ENCODE measurements around the gene CDH26.

GRCh38 chr20:59966428-59966827 is 8.2 kb downstream of the CDH26 start:
- TF ChIP-seq ZBTB21 (CRISPR knock-in tag; IDR thresholded peaks at IDR 0.05) (no peak), SMAD3 (CRISPR knock-in tag; IDR thresholded peaks at IDR 0.05) (no peak), CBX2 (IDR thresholded peaks at IDR 0.05; ENCODE audit: low read depth, low read length) (no peak), CBX2 (CRISPR knock-in tag; IDR thresholded peaks at IDR 0.05; ENCODE audit: low read depth) (no peak), ESRRA (CRISPR knock-in tag; IDR thresholded peaks at IDR 0.05; ENCODE audit: low read depth) (no peak), SMC3 (IDR thresholded peaks at IDR 0.05; ENCODE audit: low read length) (no peak), RBM22 (optimal IDR thresholded peaks at IDR 0.05; ENCODE audit: low read length) (no peak), ZNF12 (CRISPR knock-in tag; IDR thresholded peaks at IDR 0.05) (no peak), ZNF263 (CRISPR knock-in tag; IDR thresholded peaks at IDR 0.05) (no peak), EP300 (IDR thresholded peaks at IDR 0.05; ENCODE audit: low read depth in 2 of 2, low read length in 2 of 2) (no peak), EP300 (CRISPR knock-in tag; IDR thresholded peaks at IDR 0.05; ENCODE audit: borderline replicate concordance) (no peak), HDAC1 (CRISPR knock-in tag; IDR thresholded peaks at IDR 0.05) (no peak), JUN (CRISPR knock-in tag; IDR thresholded peaks at IDR 0.05) (no peak), NFATC3 (CRISPR knock-in tag; IDR thresholded peaks at IDR 0.05) (no peak), POLR2A (IDR thresholded peaks at IDR 0.05; ENCODE audit: insufficient read depth in 1 of 2, low read depth in 2 of 2, low read length in 2 of 2) (no peak)
- TF ChIP-seq, protein P1, sequence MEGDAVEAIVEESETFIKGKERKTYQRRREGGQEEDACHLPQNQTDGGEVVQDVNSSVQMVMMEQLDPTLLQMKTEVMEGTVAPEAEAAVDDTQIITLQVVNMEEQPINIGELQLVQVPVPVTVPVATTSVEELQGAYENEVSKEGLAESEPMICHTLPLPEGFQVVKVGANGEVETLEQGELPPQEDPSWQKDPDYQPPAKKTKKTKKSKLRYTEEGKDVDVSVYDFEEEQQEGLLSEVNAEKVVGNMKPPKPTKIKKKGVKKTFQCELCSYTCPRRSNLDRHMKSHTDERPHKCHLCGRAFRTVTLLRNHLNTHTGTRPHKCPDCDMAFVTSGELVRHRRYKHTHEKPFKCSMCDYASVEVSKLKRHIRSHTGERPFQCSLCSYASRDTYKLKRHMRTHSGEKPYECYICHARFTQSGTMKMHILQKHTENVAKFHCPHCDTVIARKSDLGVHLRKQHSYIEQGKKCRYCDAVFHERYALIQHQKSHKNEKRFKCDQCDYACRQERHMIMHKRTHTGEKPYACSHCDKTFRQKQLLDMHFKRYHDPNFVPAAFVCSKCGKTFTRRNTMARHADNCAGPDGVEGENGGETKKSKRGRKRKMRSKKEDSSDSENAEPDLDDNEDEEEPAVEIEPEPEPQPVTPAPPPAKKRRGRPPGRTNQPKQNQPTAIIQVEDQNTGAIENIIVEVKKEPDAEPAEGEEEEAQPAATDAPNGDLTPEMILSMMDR (CRISPR knock-in tag; IDR thresholded peaks at IDR 0.05), result no peak

Data from HepG2 (cell line).